ENCODE data around the gene CLSTN2. TPM values are rescaled to one million over a fixed set of nuclear protein-coding genes. Genes with fewer than 3 reads are reported as not detected.

CLSTN2 gene
- total RNA-seq, 1 donor from 2014 or later: 1.6 TPM

DNA sequence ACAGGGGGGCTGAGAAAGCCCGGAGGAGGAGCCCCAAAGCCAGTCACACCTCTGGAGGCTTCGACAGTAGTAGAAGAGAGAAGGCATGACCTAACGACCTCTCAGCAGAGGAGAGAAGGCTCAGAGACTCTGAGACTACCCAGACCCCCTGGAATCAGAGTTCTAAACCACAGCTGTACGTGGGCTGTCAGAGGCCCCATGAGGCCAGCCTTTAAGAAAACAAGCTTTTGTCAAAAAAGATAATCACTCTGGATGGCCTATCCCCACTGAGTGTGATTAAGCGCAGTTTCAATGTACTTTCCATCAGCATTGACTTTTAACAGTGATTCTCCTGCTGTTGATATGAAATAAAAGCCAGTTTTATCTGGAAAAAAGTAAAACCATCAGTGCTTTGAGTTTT, 330.3 kb downstream of the CLSTN2 start:
- DNase-seq (ENCODE audit: extremely low read depth, low read depth, low spot score): no peak

DNA sequence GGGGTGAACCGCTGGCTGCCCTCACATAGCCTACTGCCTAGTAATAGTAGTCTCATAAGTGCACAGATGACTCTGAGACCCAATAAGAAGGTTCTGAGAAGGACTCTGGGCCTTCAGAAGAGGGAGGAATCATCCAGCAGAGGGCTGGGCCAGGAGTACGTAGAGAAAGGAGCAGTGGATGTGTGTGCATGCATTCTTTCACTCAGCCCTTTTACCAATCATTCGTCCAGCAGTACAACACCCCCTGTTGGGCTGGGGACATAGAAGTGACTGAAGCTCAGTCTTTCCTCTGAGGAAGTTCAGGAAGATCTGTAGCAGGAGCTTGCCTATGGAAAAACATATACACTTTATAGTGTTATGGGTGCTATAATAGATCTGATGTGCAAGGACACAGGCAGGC, 333.1 kb downstream of the CLSTN2 start:
- no peak for DNase-seq (ENCODE audit: extremely low read depth, low read depth, low spot score)

DNA sequence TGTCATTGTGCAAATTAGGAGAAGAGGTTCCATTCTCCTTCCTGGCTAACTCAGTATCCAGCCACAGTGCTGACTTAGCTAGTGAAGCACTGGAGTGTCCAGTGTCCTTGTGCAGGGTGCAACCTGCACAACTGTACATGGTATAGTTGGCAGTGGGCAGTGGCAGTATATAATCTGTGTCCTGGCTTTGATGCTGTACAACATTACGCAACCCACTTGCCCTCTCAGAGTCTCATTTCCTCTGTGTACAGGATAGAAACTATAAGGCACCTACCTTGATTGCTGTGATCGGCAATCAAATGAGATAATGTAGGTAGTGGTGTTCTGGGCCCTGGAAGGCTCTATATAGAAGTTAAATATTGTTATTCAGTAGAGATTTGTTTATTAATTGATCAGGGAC, 333.6 kb downstream of the CLSTN2 start:
- DNase-seq (ENCODE audit: extremely low read depth, low read depth, low spot score): no peak

DNA sequence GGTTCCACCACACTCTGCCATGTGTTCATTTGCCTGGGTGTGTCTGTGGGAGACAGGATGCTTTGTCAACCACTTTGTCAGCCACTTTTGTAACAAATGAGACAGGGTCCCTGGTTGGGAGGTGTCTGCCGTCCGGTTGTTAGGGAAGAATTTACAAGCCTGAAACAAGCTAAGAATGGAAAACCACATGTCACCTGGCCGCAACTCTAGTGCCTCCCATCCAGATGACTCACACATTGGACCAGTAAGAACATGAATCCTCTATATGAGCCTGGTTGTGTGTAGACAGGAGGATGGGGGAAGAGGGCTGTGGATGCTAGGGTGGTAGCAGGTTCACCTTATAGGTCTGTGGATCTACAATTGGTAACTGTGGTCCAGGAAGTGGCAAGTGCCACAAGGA, 335.3 kb downstream of the CLSTN2 start:
- no peak for DNase-seq (ENCODE audit: extremely low read depth, low read depth, low spot score)

DNA sequence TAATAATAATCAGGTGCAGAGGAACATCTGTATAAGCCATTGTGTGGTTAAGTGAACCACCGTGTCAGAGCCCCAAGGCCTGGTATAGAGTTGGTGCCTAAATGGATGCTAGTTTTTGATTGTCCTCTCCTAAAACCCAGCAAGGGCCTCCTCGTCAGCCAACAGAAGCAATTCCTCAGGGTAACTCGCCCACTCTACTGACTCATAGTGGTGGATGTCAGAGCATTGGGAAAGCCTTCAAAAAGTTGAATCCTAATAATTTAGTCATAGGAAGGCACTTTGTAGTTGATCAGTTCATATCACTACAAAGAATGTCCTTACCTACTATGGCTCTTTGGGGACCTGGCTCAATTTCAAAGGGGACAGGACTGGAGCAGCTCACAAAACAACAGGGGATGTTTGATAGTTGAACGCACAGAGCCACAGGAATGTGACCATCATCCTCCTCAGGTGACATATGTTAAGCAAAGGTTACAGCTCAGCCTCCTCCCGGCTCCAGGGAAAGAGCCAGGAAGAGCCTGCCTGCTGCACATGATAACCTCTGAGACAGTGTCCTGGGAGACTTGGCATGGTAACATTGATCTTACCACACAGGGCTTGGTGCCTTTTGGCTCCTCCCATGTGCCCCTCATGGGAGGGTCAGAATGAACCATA, 338.7 kb downstream of the CLSTN2 start:
- no peak for DNase-seq (ENCODE audit: extremely low read depth, low read depth, low spot score)

DNA sequence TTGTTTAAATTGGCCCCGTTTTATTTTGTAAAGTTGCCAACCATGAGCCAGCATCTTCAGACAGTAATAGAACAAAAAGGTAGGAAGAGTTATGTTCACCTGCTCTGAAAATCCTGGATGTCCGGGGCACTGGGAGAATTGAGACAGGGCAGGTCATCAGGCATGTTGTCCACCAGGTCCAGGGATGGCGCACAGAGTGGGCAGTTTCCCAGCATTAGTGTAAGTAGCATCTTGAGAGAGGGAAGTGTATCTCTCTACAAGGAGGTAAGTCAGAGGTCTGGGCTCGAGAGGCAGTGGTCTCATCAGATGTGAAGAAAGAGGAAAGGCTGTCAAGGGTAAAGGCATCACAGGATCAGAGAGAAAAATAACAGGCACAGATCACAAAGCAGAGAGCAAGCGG, 339.4 kb downstream of the CLSTN2 start:
- no peak for DNase-seq (ENCODE audit: extremely low read depth, low read depth, low spot score)

DNA sequence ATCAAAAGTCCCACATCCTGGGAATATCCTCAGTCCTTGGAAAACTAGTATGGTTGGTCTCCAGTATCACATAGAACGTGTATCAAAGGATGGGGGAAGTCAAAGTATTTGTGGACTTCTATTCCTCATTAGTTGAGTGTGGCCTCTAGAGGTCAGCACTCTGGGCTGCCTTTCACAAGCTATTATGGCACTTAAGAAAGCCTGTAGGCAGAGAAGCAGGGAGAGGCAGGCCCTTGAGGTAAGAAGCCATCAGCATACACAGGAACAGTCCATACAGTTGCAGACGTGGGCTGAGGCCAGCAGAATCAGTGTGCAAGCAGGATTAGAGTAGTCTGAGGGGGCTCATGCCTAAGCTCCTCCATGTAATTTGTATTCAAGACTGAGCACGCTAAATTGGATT, 341.7 kb downstream of the CLSTN2 start:
- DNase-seq (ENCODE audit: extremely low read depth, low read depth, low spot score): no peak

DNA sequence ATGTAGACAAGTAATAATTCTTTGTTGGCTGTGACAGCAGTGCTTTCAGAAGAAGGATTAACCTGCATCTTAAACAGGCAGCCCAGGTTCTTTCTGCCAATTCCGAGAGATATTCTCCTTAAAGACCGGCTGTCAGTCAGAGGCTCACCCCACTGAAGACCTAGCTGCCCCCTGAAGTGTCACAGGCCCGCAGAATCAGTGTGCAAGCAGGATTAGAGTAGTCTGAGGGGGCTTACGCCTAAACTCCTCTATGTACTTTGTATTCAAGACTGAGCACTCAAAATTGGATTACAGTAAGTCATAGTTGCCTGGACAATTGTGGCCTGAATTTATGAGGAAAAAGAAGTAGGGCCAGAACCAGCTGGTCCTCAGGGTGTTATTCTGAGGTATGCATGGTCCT, 342.9 kb downstream of the CLSTN2 start:
- DNase-seq (ENCODE audit: extremely low read depth, low read depth, low spot score): no peak

DNA sequence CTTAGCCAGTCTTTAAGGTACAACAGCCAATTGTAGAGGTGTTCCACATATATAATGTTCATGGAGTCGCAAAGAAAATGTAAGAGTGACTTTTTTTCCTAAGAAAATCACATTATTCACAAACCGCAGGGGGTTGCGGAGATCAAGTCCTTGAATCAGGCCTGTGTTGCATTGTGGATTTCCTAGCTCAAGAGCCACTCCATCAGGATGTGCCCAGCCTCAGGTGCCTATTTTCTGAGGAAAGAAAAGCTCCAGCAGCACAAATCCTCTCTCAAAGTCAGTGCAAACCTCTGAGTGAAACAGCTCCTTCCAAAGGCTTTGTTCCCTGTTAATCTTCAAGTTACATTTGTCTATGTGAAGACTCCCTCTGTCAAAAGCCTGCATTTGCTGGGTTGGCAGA, 349.4 kb downstream of the CLSTN2 start:
- DNase-seq (ENCODE audit: extremely low read depth, low read depth, low spot score): no peak

DNA sequence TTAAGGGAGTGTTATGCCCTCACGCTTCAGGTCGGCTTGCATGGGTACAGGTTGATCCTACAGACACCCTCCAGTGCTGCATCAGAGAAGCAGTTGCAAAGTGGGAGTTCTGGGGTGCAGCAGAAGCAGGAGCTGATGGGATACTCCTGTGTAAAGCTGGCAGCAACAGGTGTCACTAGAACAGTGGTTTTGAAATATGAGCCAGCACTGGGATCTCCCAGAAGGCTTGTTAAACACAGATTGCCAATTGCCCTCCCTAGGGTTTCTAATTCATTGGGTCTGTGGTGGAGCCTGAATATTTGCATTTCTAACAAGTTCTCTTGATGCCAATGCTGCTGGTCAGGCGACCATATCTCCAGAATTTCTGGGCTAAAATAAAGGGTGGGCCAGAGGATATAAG, 350.4 kb downstream of the CLSTN2 start:
- DNase-seq (ENCODE audit: extremely low read depth, low read depth, low spot score): no peak

DNA sequence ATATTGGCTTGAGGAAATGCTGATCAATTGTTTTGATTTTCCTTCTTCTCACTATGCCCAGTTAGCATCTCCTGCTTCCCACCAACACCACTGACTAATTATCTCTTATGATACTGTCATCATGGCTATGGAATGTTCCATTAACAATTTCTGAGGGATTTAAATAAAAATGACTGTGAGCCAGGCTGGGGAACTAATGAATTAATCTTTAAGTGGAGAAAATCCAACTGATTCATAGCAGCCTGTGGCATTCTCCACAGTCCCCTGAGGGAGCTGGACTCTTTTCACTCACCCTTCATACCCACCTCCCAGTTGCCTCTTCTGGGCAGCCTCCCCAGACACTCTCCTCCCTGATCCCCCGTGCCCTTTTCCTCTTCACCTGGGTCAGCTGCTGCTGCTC, 353.6 kb downstream of the CLSTN2 start:
- DNase-seq (ENCODE audit: extremely low read depth, low read depth, low spot score): no peak

DNA sequence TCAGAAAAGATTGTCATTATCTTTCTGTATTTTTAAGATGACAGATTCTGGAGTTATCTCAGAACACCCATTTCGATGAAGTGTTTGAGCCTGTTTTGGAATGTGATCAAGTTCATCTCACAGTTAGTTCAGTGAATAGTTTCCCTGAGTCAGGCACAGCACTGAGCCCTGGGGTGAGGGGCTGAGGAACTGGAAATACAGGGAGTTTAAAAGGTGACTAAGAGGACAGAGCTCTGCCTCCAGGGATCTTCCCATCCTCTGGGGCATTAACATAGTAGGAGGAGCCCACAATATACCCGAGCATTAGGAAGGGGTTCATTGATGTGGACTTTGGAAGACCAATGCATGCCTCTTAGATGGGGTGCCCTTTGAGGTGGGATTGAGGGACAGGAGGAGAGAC, 355.1 kb downstream of the CLSTN2 start:
- DNase-seq (ENCODE audit: extremely low read depth, low read depth, low spot score): no peak

DNA sequence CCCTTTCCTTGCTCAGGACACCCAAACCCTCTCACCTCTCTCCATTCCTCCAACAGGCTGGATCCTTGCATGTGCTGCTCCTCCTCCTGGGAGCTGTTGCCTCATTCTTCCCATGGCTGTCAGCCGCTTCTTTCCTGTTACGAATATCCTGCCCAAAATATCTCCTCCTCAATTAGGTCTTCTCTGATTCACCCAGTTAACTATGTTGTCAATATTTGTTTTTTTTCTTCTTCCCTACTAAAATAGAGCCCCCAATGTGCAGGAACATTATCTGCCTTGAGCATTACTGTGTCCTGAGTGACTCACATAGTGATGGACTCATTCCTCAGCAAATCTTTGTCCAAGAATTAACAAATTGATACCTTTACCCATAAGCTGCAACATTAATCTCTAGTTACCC, 357.2 kb downstream of the CLSTN2 start:
- no peak for DNase-seq (ENCODE audit: extremely low read depth, low read depth, low spot score)

DNA sequence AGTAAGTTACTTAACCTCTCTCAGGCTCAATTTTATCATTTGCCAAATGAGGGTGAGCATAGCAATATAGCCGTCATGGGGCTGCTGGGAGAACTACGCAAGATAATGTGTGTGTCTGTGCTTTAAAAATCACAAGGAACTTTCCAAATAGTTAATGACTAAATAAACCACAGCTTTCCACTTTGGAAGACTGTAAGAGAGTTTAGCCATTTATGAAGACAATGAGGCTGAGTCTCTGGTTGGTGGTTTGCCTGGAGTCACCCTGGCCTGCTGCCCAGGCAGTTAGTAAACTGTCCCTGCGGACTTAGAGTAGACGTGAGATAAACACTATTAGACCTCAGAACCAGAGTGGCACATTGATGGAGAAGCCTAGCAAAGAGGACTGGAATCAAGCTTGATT, 357.7 kb downstream of the CLSTN2 start:
- no peak for DNase-seq (ENCODE audit: extremely low read depth, low read depth, low spot score)

DNA sequence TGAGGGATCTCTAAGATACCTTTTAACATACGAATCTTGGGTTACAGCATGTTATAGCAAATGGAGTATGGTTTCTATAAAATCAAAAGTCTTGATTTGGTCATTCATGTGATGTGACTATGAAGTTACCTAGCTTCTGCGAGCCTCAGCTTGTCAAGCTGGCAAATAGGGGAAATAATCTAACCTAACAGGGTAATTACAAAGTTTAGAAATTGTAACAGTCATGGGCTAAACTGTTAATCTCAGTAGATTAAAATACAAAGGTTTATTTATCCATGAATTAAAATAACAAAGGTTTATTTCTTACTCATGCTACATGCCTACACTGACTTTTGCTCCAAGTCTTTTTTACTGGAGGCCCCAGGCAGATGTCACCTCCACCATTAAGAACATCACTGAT, 359.1 kb downstream of the CLSTN2 start:
- DNase-seq (ENCODE audit: extremely low read depth, low read depth, low spot score): no peak

DNA sequence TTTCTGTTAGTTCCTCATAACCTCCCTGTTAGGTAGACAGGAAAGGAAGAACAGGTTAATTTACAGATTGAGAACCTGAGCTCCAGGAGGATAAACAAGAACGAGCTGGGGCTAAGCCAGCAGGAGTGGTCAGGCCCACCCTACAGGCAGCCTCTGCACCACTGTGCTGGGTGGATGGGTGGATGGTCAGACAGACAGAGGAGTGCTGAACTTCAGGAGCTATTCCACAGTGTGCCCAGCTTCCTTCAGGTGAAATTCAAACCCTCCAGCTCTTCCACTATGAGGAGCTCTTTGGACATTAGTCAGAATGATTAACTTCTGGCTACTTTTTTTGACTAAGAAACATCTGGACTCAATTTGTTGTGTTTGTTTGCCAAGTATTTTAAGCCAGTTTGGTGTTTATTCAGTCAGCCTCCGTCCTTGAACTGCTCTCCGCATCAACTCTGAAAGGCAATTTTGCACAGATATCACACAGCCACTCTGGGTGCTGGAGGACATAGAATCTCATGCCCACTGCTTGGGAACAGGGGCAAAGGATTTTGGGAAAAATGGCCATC, 361.9 kb downstream of the CLSTN2 start:
- no peak for DNase-seq (ENCODE audit: extremely low read depth, low read depth, low spot score)

DNA sequence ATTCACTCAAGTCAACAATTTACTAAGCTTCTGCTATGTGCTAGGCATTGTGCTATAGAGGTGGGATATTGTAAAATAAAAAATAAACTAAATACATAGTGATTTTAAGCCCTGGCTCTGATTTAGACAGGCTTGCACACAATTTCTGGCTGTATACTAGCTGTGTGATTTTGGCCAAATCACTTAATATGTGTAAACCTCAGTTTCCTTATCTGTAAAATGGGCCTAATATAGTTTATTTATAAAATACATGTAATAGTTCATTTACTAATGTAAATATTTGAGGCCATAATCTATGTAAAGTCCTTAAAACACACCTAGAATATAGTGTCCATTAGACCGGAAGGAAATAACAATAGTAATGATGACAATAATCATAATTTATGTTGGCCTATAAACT, 363.1 kb downstream of the CLSTN2 start:
- DNase-seq (ENCODE audit: extremely low read depth, low read depth, low spot score): no peak

DNA sequence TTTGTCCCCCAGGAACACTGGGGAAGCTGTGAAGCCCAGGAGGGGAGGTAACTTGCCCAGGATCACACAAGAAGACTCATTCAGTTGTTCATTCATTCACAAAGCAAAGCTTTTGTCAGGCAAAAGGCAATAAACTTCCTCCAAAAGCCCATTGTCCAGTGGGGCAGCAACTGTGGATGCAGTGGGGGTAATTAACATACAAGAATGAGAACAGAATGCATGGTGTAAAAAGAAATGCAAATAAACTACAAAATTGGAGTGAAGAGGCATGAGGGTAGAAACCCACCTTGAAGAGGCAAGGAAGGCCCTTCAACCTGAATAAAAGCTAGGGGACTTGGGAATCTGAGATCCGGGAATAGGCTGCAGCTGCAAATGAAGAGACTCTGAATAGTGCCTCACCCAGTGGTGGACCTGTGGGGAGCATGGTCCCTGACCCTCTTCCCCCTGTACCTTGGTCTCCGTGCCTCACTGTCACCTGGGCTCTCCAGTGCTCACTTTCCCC, 363.6 kb downstream of the CLSTN2 start:
- DNase-seq (ENCODE audit: extremely low read depth, low read depth, low spot score): no peak

DNA sequence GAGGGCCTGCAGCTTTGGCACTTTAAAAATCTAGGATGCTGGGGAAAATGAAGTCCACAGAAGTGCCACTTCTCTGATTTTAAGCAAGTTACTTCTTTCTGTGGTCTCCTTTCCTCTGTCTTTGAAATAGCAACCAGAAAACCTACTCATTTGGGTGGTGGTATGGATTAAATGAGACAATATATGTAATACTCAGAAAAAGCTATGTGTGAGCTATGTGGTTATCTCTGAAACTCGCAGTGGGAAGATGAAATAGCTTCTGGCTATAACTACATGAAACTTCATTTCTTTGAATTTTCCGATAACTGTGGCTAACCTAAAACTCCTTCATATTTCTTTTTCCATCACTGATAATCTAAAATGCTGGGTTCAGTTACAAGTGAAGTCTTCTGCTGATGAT, 368.9 kb downstream of the CLSTN2 start:
- DNase-seq (ENCODE audit: extremely low read depth, low read depth, low spot score): no peak

DNA sequence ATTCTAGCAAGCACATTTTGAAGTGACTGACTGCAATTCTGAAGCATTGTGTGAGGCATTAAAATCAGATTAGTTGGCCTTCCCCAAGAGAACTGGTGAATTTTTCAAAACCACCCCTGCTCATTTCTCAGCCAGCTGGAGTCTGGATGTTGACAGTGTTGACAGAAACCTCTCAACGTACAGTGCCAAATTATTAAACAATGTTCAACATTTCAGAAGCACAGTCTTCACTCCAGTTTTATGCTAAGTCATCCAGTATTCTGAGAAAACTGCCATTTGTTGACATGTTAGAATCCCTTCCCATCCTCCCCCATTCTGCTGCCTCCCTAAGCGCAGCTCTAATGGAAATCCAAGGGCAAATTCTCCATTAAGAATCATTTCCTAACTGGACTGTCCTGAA, 373.6 kb downstream of the CLSTN2 start:
- no peak for DNase-seq (ENCODE audit: extremely low read depth, low read depth, low spot score)

DNA sequence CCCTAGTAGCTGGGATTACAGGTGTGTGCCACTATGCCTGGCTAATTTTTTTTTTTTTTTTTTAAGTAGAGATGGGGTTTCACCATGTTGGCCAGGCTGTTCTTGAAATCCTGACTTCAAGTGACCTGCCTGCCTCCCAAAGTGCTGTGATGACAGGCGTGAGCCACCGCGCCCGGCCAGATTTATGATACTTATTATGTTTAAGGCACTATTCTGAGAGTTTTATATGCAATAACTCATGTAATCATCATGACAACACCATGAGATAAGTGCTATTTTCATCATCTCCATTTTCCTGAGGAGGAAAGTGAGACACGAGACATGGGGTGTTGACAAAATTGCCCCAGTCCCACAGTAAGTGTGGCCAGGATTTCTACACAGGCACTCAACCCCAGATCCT, 376.4 kb downstream of the CLSTN2 start:
- no peak for DNase-seq (ENCODE audit: extremely low read depth, low read depth, low spot score)

DNA sequence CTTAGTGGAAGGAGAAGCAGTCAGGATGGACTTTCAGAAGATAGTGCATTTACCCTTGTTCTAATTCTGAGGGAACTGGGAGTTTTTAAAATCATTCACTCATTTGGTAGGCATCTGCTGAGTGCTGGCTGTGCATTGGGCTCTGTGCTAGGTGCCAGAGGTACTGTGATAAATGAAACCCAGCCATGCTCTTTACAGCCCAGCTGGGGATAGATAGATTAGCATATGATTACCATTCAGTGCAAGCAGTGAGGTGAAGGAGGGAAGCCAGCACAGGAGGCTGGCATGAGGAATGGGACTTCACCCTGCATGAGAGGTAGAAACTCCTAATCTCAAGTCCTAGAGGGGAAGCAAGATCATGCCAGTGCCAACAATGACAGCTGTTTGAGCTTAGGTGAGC, 381.0 kb downstream of the CLSTN2 start:
- DNase-seq (ENCODE audit: extremely low read depth, low read depth, low spot score): no peak

DNA sequence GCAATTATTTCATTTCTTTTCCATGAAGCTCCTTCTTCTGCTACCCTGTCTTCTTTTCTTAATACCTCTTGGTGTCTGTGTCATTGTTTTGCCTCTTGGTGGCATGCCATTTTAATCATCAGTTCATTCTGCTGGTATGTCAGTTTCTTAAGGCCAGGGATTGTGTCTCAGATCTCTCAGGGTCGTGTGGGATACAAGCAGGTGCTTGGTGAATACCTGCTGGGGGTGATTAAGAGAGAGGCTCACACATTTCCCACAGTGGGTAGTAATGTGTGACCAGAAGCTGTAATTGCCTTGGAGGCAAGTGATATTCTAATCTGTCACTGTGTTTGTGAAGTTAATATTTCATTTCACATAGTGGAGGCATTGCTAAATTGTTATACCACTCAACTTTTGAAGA, 381.5 kb downstream of the CLSTN2 start:
- DNase-seq (ENCODE audit: extremely low read depth, low read depth, low spot score): no peak
